Chondrocyte (in vitro differentiated cells): ENCODE results near the gene CUZD1. TPM values are rescaled to one million over a fixed set of nuclear protein-coding genes. Genes with fewer than 3 reads are reported as not detected.
"Not testable (repeated sequence)": the region's sequence is repeated elsewhere in the genome, so short reads cannot be mapped to it uniquely, and the experiment has no call there.

Experiments used
- DNase-seq: peaks from one replicate; pipeline ENCODE4 v3.0.0; 2021; ENCODE audit warnings: mixed read lengths, low spot score
- H3K27ac Mint-ChIP-seq: one replicate; pipeline ENCODE4 v1.8.0; 2021; ENCODE audit warnings: mild to moderate bottlenecking, moderate library complexity, mixed read lengths; ENCODE audit not compliant: unreplicated experiment
- H3K27me3 Mint-ChIP-seq: 2 replicates; pipeline ENCODE4 v1.8.0; 2021; ENCODE audit warnings: low read depth, mixed read lengths
- H3K36me3 Mint-ChIP-seq: 2 replicates; pipeline ENCODE4 v1.8.0; 2021; ENCODE audit warnings: low read depth, mixed read lengths
- H3K4me1 Mint-ChIP-seq: 2 replicates; pipeline ENCODE4 v1.8.0; 2021; ENCODE audit warnings: low read depth, mild to moderate bottlenecking, mixed read lengths
- H3K4me3 Mint-ChIP-seq: one replicate; pipeline ENCODE4 v1.8.0; 2021; ENCODE audit warnings: mild to moderate bottlenecking, moderate library complexity, mixed read lengths; ENCODE audit not compliant: unreplicated experiment
- H3K9me3 Mint-ChIP-seq: 2 replicates; pipeline ENCODE4 v1.8.0; 2021; ENCODE audit warnings: low read depth, mixed read lengths
- CTCF ChIP-seq: fragments of 200-600 bp; sonication (generic); IDR thresholded peaks from 2 replicates; pipeline ENCODE4 v1.5.0; 2021; ENCODE audit warnings: antibody characterized with exemption, mild to moderate bottlenecking, moderate library complexity
- total RNA-seq: library from RNA; stranded (reverse); gene quantifications from 3 replicates; pipeline ENCODE4 v1.2.1, GENCODE V29; 2021

The CUZD1 gene
- total RNA-seq, 1 donor from 2014 or later, result not detected

GRCh38 chr10:122878799-122879338, 33.2 kb upstream of the CUZD1 start:
- no peaks in the 10 kb centered on the region for H3K4me1 Mint-ChIP-seq
- TF ChIP-seq CTCF, result no peak
- peak overlapping the region; percentile 21 for H3K4me3 Mint-ChIP-seq
- H3K27me3 Mint-ChIP-seq, result peaks cover 21% of the 10 kb centered on the region
- no peaks in the 10 kb centered on the region for H3K9me3 Mint-ChIP-seq
- H3K27ac Mint-ChIP-seq, result no peak overlapping the region
- DNase-seq, result no peak
- no peaks in the 10 kb centered on the region for H3K36me3 Mint-ChIP-seq

GRCh38 chr10:122877264-122877663, 31.6 kb upstream of the CUZD1 start:
- H3K4me3 Mint-ChIP-seq, result no peak overlapping the region
- TF ChIP-seq CTCF, result no peak
- H3K36me3 Mint-ChIP-seq, result no peaks in the 10 kb centered on the region
- H3K9me3 Mint-ChIP-seq, result no peaks in the 10 kb centered on the region
- peaks cover 19% of the 10 kb centered on the region for H3K27me3 Mint-ChIP-seq
- H3K27ac Mint-ChIP-seq, result no peak overlapping the region
- no peak for DNase-seq
- no peaks in the 10 kb centered on the region for H3K4me1 Mint-ChIP-seq

GRCh38 chr10:122876467-122876855, 30.8 kb upstream of the CUZD1 start:
- no peak for TF ChIP-seq CTCF
- Mint-ChIP-seq H3K27ac (no peak overlapping the region), H3K4me1 (no peaks in the 10 kb centered on the region), H3K4me3 (no peak overlapping the region), H3K36me3 (no peaks in the 10 kb centered on the region), H3K9me3 (peaks cover 3% of the 10 kb centered on the region), H3K27me3 (peaks cover 18% of the 10 kb centered on the region)
- no peak for DNase-seq

- Mint-ChIP-seq H3K4me3 (no peak overlapping the region), H3K36me3 (no peaks in the 10 kb centered on the region)
Observed at GRCh38 chr10:122875843-122876466, 30.3 kb upstream of the CUZD1 start.

GRCh38 chr10:122871947-122872346, 26.3 kb upstream of the CUZD1 start:
- DNase-seq, H3K4me1 Mint-ChIP-seq, H3K27ac Mint-ChIP-seq, H3K4me3 Mint-ChIP-seq, H3K36me3 Mint-ChIP-seq: not testable (repeated sequence)
- H3K27me3 Mint-ChIP-seq, result peaks cover 20% of the 10 kb centered on the region
- peaks cover 10% of the 10 kb centered on the region for H3K9me3 Mint-ChIP-seq

More at GRCh38 chr10:122875843-122876466, 30.3 kb upstream of the CUZD1 start:
- Mint-ChIP-seq H3K27me3 (peaks cover 18% of the 10 kb centered on the region), H3K4me1 (no peaks in the 10 kb centered on the region), H3K9me3 (peaks cover 3% of the 10 kb centered on the region), H3K27ac (no peak overlapping the region)
- DNase-seq, result no peak
- TF ChIP-seq CTCF, result no peak

GRCh38 chr10:122868768-122869167, 23.1 kb upstream of the CUZD1 start:
- H3K27ac Mint-ChIP-seq, DNase-seq, H3K36me3 Mint-ChIP-seq, H3K27me3 Mint-ChIP-seq, H3K4me3 Mint-ChIP-seq: not testable (repeated sequence)
- peaks cover 10% of the 10 kb centered on the region for H3K9me3 Mint-ChIP-seq
- peaks cover 12% of the 10 kb centered on the region for H3K4me1 Mint-ChIP-seq

GRCh38 chr10:122866757-122867482, 21.3 kb upstream of the CUZD1 start:
- not testable (repeated sequence) for H3K36me3 Mint-ChIP-seq, H3K27ac Mint-ChIP-seq, H3K9me3 Mint-ChIP-seq, H3K27me3 Mint-ChIP-seq, DNase-seq, H3K4me3 Mint-ChIP-seq
- H3K4me1 Mint-ChIP-seq, result peaks cover 15% of the 10 kb centered on the region
